Measurements from ENCODE around the gene GALM.

DNA sequence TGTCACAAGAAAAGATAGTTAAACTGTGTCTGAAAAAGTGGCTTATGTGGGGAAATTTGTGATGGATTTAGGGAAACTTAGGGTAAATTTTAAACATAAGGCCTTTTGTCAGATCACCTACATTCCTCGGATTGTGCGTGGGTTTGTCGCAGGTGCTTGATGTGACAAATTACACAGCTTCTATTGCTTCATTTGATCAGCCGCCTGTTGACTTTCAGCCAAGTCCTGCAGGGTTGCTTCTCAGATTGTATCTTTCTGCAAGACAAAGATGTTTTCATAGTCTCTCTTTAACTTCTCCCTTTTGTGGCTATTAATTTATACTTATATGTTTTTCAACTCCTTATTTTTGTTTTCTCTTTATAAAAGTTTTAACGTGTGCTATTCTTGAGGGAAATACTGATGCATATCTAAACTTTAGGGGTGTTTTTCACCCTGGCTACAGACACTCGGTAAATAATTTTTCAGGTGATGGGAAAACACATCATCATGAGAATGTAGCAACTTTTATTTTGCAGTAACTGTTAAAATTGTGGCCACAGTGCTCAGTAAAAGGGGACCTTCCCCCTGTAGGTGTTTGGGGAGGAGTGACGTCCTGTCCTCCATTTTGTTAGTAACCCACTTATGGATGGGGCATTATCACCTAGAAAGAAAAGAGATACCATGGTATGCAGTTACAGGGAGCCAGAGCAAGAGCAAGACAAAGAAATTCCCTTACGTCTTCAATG lies 31.4 kb downstream of the GALM start:
- TF ChIP-seq, protein P1, sequence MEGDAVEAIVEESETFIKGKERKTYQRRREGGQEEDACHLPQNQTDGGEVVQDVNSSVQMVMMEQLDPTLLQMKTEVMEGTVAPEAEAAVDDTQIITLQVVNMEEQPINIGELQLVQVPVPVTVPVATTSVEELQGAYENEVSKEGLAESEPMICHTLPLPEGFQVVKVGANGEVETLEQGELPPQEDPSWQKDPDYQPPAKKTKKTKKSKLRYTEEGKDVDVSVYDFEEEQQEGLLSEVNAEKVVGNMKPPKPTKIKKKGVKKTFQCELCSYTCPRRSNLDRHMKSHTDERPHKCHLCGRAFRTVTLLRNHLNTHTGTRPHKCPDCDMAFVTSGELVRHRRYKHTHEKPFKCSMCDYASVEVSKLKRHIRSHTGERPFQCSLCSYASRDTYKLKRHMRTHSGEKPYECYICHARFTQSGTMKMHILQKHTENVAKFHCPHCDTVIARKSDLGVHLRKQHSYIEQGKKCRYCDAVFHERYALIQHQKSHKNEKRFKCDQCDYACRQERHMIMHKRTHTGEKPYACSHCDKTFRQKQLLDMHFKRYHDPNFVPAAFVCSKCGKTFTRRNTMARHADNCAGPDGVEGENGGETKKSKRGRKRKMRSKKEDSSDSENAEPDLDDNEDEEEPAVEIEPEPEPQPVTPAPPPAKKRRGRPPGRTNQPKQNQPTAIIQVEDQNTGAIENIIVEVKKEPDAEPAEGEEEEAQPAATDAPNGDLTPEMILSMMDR (IDR thresholded peaks at IDR 0.05): no peak
- TF ChIP-seq EP300 (IDR thresholded peaks at IDR 0.05): no peak
